ENCODE data around the gene HECW1.

HECW1 gene

DNA sequence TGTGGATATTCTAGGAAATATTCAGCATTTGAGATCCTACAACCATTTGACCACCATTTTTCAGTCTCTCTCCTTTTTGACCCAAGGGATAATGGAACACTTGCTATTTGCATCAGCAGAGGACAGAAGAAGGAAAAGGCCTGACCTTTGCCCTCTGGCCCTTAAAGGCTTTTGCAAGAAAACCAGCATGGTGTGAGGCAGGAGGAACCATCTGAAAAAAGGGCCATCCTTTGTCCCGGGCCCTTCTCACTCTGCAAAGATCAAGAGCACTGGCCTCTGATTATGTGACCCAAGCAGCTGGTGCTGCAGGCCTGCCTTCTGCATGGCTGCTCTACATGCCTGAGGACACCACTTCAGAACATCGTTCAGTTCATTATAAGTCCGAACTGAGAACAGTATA is 337.1 kb downstream of the HECW1 start:
- no peak for DNase-seq
- Mint-ChIP-seq H3K27ac (no peak overlapping the region), H3K4me3 (no peak overlapping the region), H3K4me1 (peaks cover 16% of the 10 kb centered on the region), H3K36me3 (ENCODE audit: low read depth) (no peaks in the 10 kb centered on the region), H3K27me3 (ENCODE audit: low read depth, poor library complexity) (no peaks in the 10 kb centered on the region), H3K9me3 (no peaks in the 10 kb centered on the region)
- TF ChIP-seq, protein P1, sequence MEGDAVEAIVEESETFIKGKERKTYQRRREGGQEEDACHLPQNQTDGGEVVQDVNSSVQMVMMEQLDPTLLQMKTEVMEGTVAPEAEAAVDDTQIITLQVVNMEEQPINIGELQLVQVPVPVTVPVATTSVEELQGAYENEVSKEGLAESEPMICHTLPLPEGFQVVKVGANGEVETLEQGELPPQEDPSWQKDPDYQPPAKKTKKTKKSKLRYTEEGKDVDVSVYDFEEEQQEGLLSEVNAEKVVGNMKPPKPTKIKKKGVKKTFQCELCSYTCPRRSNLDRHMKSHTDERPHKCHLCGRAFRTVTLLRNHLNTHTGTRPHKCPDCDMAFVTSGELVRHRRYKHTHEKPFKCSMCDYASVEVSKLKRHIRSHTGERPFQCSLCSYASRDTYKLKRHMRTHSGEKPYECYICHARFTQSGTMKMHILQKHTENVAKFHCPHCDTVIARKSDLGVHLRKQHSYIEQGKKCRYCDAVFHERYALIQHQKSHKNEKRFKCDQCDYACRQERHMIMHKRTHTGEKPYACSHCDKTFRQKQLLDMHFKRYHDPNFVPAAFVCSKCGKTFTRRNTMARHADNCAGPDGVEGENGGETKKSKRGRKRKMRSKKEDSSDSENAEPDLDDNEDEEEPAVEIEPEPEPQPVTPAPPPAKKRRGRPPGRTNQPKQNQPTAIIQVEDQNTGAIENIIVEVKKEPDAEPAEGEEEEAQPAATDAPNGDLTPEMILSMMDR (IDR thresholded peaks at IDR 0.05), result no peak

GRCh38 chr7:43450894-43451293 is 338.4 kb downstream of the HECW1 start:
- Mint-ChIP-seq H3K4me1 (peaks cover 21% of the 10 kb centered on the region), H3K27me3 (ENCODE audit: low read depth, poor library complexity) (no peaks in the 10 kb centered on the region), H3K4me3 (no peak overlapping the region), H3K27ac (no peak overlapping the region), H3K36me3 (ENCODE audit: low read depth) (no peaks in the 10 kb centered on the region), H3K9me3 (no peaks in the 10 kb centered on the region)
- TF ChIP-seq, protein P1 (IDR thresholded peaks at IDR 0.05), result no peak
- DNase-seq, result no peak

DNA sequence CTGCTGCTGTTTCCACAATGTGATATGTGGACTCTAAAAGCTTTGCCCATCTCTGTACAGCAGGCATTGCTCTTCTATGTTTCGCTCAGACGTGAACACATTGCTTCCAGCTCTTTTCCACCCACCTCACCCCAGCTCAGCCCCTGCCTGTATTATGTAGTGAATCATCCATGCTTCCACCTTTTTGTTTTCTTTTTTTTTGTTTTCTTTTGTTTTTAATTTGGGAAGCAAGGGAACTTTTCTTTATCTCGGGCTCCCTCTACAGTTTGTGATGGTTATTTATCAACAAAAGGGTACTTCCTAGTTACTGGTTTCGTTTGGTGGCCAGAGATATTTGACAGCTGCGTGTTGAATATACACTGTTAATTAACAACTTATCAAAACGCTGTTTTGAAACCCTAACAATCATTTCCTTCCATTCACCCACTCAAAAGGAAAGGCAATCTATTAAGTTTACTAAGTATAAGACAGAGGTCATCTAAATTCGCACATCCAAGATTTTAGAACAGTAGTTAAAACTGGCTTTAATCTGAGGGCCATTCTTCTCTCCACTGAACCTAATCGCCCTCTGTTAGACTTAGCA is 342.6 kb downstream of the HECW1 start:
- TF ChIP-seq, protein P1 (IDR thresholded peaks at IDR 0.05), result peak; percentile 54
- no peak overlapping the region for H3K4me3 Mint-ChIP-seq
- H3K36me3 Mint-ChIP-seq (ENCODE audit: low read depth), result no peaks in the 10 kb centered on the region
- no peaks in the 10 kb centered on the region for H3K9me3 Mint-ChIP-seq
- no peak overlapping the region for H3K27ac Mint-ChIP-seq
- peaks cover 19% of the 10 kb centered on the region for H3K4me1 Mint-ChIP-seq
- no peaks in the 10 kb centered on the region for H3K27me3 Mint-ChIP-seq (ENCODE audit: low read depth, poor library complexity)
- no peak for DNase-seq

- TF ChIP-seq, protein P1 (IDR thresholded peaks at IDR 0.05), result no peak
- Mint-ChIP-seq H3K4me1 (peaks cover 25% of the 10 kb centered on the region), H3K4me3 (no peak overlapping the region), H3K27me3 (ENCODE audit: low read depth, poor library complexity) (no peaks in the 10 kb centered on the region), H3K36me3 (ENCODE audit: low read depth) (no peaks in the 10 kb centered on the region), H3K9me3 (no peaks in the 10 kb centered on the region), H3K27ac (no peak overlapping the region)
- DNase-seq, result no peak
These were observed 343.8 kb downstream of the HECW1 start for GRCh38 chr7:43456200-43456599.

GRCh38 chr7:43458330-43459018 is 346.0 kb downstream of the HECW1 start:
- DNase-seq, result no peak
- Mint-ChIP-seq H3K27ac (peak overlapping the region; percentile 33), H3K9me3 (no peaks in the 10 kb centered on the region), H3K27me3 (ENCODE audit: low read depth, poor library complexity) (peaks cover 4% of the 10 kb centered on the region), H3K4me3 (no peak overlapping the region), H3K36me3 (ENCODE audit: low read depth) (no peaks in the 10 kb centered on the region), H3K4me1 (peaks cover 48% of the 10 kb centered on the region)
- TF ChIP-seq, protein P1 (IDR thresholded peaks at IDR 0.05), result no peak

DNA sequence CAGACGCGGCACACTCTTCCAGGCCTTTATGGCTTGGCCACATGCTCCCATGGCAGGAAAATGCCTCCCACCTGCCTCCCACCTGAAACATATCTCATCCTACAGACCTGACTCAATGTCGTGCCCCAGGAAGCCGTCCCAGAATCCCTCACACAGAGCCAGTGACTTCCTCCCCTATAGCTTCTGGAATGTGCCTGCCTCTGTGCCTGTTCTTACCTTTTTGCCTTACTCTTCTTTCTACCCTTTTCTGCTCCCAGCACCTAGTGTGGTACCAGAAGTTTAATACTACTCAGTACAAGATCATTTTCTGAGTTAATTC is 346.5 kb downstream of the HECW1 start:
- Mint-ChIP-seq H3K27ac (peak overlapping the region; percentile 33), H3K27me3 (ENCODE audit: low read depth, poor library complexity) (peaks cover 4% of the 10 kb centered on the region), H3K4me3 (no peak overlapping the region), H3K36me3 (ENCODE audit: low read depth) (no peaks in the 10 kb centered on the region), H3K4me1 (peaks cover 53% of the 10 kb centered on the region), H3K9me3 (no peaks in the 10 kb centered on the region)
- TF ChIP-seq, protein P1 (IDR thresholded peaks at IDR 0.05), result no peak
- DNase-seq, result no peak
